GM18526 (cell line): ENCODE measurements around the gene IQSEC1.

Source experiments
- POLR2A ChIP-seq: IDR thresholded peaks from 3 replicates; pipeline ENCODE4 v1.6.1; 2011; ENCODE audit not compliant: insufficient read length; ENCODE audit errors: extremely low read depth

The IQSEC1 gene

DNA sequence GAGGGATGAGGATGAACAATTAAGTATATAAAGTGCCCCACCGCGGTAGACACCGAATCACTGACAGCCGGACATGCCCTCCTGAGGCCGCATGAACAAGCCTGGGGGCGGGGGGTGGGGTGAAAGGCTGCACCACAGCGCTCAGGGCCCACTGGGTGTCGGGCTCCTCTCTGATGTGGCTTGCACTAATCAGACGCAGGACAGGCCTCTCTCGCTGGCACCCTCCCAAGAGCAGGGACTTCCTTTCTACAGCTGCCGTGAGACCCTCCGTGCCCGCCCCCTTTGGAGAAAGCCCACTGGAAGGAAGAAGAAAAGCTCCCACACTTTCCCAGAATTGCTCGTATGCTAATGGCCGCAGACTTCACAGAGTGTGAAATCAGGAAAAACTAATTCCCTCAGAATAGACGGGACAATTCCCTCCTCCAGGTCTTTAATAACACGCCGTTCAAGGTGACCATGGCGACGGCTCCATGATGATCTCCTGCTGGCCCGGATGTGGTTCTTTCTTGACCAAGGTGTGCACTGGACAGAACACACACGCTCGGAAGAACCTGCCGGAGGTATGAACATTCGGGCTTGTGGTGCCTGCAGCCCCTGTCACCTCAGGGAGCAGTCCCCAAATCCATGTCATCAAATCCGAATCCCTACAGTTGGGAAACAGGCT is 32.0 kb downstream of the IQSEC1 start:
- no peak for TF ChIP-seq POLR2A

- TF ChIP-seq POLR2A: no peak
Observed at GRCh38 chr3:13040361-13041074, 32.7 kb downstream of the IQSEC1 start.

- TF ChIP-seq POLR2A: no peak
Observed at GRCh38 chr3:13039213-13039896, 33.9 kb downstream of the IQSEC1 start.

DNA sequence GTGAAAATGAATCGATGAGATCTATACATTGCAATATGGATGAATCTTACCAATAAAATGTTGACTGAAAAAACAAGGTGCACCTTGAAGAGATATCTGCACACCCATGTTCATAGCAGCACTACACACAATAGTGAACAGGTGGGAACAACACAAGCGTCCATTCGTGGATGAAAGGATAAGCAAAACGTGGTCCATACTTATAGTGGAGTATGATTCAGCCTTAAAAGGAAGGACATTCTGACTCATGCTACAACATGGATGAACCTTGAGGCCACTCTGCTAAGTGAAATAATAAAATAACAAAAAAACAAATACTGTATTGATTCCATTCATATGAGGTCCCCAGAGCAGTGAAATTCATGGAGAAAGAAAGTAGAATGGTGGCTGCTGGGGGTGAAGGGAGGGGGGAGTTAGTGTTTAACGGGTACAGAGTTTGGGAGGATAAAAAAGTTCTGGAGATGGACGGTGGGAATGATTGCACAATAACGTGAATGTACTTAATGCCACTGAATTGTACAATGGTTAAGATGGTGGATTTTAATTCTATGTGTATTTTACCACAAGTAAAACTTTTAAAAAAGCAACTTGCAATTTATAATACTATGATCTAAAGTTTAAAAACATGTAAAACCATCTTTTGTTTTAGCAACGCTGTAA is 35.6 kb downstream of the IQSEC1 start:
- no peak for TF ChIP-seq POLR2A

DNA sequence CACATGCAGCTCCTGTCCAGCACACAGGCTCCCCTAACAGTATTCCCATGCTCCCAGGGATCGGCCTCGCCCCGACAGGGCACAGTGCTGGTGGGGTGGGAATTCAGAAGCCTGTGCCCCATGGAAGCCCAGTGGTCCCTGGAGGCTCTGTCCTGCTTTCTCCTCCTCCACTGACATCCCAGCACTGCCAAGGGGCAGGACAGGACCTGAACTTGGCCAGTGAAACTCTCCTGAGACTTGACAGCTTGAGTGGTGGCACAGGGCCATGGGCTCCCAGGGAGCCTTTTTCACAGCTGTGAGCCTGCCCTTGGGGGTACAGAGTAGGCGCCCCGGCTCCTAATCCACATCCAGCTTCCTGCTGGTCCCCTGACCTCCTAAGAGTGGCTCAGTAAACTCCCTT is 38.4 kb downstream of the IQSEC1 start:
- TF ChIP-seq POLR2A: no peak

DNA sequence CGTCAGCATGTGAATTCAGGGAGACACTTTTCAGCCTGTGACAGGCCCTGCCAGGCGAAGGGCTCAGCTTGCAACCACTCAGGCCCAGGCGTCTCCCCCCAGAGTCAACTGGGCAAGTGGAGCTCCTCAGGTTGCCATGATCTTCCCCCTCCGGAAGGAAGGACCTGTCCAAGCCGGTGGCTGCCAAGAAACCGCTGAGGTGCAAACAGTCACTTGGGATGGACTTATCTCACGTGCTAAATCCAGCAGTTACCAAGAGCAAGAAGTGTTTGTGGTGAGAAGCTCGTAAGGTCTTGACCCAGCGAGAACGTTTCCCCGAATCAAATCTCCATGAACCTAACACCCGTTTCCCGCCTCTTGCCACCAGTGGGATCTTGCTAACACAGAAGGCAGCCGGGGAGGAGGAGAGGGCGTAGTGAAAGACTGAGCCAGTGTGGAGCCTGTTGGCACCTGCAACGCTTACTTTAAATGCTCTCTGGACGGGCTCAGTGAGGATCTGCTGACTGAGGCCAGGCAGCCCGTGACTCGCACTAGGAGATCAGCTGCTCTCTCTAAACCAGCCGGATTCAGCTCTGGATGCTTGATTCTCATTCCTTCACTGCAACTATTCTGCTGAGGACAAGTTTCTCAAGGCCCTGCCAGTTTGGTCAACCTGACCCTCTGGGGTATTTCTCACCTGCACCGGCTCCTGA is 39.0 kb downstream of the IQSEC1 start:
- no peak for TF ChIP-seq POLR2A

- no peak for TF ChIP-seq POLR2A
Observed at GRCh38 chr3:13032206-13032605, 41.0 kb downstream of the IQSEC1 start.

DNA sequence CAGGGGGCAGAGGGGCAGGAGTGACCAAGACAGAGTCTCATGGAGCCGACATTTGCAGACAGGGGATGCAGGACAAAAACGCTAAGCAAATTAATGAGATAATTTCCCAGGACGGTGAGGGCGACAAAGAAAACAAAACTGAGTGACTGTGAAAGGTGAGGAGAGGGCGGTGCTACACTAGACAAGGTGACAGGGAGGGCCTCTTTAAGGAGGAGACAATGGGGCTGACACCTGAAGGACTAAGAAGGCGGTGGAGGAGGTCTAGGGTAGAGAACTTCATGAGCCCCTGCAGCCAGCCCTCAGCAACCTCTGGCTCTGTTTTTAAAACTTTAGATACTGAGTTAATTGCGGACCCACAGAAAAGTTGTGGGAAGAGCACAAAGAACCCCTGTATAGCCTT is 41.6 kb downstream of the IQSEC1 start:
- TF ChIP-seq POLR2A: no peak

- no peak for TF ChIP-seq POLR2A
Observed at GRCh38 chr3:13030684-13031083, 42.5 kb downstream of the IQSEC1 start.

- no peak for TF ChIP-seq POLR2A
Observed at GRCh38 chr3:13028010-13028821, 45.0 kb downstream of the IQSEC1 start.

- TF ChIP-seq POLR2A: no peak
Observed at GRCh38 chr3:13027154-13027553, 46.1 kb downstream of the IQSEC1 start.

GRCh38 chr3:13026534-13026933 is 46.7 kb downstream of the IQSEC1 start:
- TF ChIP-seq POLR2A: no peak

- no peak for TF ChIP-seq POLR2A
Observed at GRCh38 chr3:13025778-13026518, 47.3 kb downstream of the IQSEC1 start.

DNA sequence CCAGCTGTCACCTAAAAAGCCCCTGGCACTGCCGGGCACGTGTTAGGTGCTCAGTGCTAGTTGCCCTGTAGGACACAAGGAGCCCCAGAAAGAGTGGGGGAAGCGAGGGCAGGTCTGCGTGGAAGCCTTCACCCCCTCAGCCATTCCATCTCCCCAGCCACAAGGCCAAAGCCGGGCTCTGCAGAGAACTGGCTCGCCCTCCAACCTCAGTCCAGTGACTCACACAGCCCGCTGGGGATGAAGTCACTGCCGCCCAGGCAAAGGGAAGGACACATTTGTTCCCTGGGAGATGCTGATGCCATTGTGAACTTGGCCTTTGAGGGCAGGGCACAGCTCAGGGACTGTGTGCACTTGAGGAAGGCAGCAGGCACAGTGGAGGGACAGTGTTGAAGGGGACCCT is 48.1 kb downstream of the IQSEC1 start:
- no peak for TF ChIP-seq POLR2A

DNA sequence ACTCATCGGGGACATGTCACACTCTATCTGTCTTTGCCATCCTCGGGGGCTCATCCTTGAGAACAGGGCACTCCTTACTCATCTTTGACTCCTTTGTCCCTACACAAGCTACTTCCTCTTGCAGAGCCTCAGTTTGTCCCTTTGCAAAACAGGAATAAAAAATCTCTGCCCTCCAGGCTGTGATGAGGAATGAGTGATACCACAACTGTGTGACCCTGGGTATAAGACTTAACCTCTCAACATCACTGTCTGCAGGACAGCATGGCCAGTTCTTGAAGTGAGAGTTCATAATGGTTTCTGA is 48.5 kb downstream of the IQSEC1 start:
- no peak for TF ChIP-seq POLR2A
